ENCODE results near the gene POC1A.

POC1A gene

DNA sequence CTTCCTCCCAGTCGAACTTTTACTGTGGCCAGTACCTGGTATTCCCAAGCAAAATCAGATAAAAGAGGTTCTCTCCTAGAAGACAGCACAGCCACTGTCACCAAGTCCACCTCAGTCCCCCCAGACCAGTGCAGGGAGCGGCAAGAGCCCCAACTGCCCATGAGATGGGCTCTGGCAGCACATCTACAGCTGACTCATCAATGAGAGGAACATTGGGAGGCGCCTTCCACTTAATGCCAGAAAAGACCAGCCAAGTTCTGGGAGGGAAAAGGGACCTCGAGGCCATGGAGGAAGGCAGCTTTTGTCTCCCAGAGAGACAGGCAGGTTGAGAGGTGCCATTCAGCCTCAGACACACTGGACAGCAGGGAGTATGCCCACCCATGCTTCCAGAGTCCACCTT, 28.2 kb downstream of the POC1A start:
- no peak for DNase-seq

DNA sequence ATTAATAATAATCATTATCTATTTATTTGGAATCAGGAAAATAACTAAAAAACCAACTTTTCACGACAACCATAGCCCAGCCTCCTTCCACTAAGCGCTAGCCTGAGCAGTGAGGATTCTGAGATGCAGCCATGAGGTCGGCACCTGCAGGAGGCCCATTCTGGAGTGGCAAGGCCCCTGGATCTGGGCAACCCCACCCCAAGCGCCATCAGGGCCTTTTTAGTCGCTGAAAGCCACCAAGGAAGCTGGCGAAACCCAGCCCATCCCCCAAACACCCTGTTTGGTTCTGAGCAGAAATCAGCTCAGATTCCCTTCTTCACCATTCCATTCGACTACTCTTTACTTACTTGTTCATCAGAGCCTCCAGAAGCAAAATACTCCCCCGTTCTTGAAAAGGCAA, 29.5 kb downstream of the POC1A start:
- no peak for DNase-seq

DNA sequence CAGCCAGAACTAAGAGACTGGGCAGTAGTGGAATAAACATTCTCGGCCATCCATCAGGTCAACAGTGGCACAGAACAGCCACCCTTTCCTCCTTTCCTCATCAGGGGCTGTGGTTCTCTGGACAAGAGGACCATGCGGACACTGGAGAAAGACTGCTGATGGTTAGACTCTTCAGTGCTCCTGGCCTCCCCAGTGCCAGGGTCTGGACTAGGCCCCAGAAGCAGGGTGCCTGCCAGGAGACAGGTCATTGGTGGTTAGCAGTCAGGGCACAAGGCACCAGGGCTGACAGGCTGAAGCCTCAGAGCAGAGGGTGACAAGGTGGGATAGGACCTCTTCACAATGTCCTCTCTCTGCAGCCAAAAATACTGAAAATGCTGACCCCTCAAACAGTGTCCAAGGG, 30.1 kb downstream of the POC1A start:
- DNase-seq, result no peak

DNA sequence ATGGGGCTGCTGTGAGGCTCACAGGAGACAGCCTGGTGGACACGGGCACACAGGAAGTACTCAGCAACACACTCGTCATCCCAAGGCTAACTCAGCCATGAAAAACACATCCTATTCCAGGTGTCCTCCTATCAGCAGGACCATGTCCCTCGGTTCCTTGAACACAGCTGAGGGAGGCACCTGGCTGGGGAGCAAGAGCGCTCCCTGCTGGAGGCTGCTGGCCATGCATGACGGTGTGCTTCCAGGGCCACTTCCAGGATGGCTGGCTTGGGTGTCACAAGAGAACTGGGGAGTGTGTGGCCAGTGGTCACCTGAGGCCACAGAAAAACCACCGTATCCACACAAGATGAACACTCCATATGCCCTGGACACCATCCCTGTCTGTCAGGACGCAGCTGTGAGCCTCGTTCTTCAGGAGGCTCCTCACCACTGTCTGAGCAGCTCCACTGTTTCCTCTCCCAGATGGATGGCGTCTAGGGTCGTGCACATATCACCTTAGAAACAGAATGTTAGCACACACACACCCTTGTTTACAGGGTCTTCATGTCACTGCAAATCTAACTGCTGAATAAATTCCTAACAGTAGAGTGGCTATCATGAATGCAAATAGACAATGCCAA, 31.0 kb downstream of the POC1A start:
- peak; percentile 74 to 79 for DNase-seq

DNA sequence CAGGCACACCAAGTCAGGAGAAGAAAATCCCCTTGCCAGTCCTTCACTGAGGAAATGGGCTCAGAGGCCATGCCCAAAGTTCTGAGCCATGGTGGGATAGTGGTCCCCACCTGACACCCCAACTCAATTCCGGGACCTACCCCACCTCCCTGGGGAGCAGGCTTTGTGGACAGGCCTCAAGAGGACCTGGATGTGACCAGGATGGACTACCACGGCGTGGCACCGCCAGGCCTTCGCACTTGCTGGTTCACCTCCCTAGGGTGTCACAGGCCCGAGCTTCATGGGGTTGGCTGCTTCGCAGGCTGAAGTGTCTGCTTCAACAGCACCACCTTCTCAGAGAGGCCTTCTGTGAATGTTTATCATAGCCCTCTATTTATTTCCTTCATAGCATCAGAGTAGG, 31.7 kb downstream of the POC1A start:
- DNase-seq, result no peak

DNA sequence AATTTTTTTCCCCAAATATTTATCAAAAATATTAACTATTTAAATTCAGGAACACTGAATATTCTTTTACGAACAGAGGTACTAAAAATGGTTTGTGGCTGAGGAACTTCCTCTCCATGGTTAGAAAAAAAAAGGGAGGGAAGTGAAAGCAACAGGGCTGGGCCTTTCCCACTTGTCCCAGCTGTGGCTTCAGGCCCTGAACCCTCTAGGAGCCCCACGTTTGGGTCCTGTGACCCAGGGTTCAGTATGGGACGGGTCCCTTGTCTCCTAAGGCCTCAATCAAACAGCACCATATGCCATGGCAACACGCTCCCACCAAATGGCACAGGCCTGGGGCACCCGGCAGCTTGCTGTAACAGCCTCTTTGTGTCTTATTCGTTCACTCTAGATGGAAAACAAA, 32.4 kb downstream of the POC1A start:
- DNase-seq, result no peak

DNA sequence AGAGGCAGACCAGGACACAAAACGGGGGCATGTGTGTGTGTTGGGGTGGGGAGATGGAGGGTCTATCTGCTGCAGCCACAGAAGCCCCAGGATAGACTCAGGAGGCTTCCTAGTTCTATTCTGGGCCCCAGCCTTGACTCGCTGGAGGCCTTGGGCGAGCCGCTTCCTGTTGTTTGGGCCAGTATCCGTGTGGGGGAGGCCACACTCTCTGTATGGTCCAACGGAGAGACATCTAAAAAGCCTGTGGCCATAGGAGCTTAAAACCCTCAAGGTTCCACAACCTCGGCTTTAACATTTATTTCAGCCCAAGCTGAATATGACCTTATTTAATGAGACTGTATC, 32.8 kb downstream of the POC1A start:
- DNase-seq, result no peak

DNA sequence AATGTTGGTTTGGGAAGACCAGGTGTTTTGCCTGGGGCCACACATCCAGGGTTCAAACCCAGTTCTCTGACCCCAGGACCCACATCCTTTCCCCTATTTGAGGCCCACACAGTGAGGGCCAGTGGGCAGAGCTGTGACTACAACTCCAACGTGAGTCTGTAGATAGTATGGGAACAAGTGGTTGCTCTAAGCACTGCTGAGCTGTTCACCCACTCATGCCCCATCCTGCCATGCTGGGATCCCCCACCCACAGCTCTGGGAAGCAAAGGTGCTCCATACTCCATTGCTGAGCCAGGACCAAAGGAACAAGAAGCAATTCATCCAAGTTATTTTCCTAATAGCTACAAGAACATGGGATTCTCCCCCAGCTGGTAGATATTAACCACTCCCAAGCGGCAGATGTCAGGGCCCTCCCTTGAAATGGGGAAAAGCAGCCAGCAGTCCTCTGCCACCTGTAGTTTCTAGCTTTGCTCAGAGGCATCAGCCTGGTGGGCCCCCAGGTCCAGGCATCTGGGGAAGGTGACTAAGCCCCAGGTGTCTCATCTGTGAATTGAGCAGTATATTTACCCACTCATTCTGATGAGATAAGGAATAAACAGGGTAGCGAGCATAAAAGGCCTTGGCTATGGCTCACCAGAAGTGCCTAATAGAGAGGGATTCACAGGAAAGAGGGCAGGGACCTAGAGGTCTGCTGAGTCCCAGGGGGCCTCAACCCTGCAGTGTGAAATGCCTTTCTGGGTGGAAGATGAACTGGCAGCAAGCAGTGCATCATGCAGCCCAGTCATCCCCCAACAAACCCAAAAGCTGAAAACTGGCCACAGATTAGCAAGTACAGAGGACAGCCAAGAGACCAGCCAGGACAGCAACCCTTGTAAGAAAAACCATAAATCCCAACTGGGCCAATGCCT, 33.4 kb downstream of the POC1A start:
- DNase-seq, result no peak

DNA sequence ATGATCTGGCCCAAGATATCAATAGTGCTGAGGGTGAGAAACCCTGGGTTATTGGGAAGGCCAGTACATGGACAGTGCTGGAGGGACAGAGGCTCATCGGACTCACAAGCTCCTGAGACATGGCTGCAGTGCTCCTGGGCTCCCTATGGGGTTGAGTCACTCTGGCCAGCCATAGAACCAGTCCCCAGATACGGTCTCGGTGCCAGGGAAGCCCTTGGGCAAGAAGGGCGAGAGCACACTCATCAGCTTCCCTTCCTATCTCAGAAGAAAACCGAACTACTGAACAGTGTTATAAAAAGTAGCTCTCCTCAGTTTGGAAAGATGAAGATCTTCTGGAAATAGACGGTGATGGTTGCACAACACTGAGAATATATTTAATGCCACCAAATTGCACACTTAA, 34.4 kb downstream of the POC1A start:
- no peak for DNase-seq

DNA sequence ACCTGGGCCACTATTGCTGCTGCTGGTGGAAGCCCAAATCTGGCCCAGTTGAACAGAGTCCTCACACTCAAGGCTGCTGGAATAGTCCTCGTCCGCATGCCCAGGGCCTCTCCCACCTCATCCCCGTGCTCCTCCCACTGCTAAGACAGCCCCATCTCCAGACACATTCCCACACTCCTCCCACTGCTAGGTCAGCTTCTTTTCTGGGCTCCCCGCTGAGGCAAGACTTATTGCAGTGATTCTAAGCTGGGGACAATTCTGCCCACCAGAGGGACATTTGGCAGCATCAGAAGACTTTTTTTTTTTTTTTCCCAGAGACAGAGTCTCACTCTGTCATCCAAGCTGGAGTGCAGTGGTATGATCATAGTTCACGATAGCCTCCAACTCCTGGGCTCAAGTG, 35.1 kb downstream of the POC1A start:
- DNase-seq, result no peak

DNA sequence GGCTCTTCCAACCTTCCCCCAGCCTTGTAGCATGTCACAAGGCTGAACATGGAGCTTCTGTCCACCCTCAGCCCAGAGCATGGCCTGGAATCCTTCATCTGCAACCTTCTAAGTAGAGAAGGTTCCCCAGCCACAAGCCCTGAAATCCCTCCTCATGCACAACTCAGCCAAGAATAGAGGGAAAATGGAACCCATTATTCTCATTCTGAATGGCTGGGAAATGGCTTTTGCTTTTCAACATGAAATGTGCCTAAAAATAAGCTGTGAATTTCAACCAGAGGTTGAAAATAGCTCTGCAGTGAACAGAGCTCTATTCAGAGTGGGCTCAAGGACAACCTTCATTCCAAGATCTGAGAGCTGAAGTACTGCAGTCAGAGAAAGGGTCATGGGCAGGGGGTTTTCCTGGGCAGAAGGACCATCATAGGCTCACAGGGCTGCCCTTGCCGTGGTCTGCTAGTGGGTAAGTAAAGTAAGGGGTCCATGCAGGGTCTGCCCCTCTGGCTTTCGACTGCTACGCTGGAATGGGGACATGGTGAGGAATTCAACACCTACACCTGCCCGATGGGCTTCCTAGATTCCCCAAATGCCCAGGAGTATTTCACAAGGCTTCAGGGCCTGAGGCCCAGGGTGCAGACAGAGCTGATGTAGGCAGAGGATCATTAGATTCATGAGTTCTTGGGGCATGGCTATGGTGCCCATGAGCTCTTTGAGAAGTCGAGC, 35.9 kb downstream of the POC1A start:
- no peak for DNase-seq

DNA sequence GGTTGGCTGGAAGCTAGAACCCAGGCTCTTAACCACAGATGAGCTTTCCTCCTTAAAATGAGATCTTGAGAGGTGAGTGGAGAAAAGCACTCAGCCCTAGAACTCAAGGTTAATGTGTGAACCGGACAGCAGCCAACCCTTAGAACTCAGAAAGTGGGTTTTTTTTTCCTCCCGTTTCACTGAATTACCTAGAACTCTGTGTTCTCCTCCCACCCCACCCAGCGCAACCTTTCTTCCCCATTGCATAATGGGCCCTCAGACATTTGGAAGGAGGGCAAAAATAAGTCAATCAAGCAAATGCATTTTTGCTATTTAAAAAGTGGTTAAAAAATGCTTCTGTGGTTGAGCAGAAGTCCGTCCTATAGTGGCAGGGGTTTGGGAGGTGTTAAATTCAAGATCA, 36.7 kb downstream of the POC1A start:
- DNase-seq, result no peak

DNA sequence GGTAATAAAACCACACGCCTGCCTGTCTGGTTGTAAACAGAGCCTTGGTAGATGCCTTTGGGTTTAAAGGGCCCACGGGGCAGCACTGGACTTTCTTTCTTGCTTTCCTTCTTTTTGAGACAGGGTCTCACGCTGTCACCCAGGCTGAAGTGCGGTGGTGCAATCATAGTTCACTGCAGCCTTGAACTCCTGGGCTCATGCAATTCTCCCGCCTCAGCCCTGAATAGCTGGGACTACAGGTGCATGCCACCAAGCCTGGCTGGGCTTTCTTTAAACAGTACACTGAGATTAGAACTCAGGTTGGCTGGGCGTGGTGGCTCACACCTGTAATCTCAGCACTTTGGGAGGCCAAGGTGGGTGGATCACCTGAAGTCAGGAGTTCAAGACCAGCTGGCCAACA, 42.2 kb downstream of the POC1A start:
- no peak for DNase-seq

DNA sequence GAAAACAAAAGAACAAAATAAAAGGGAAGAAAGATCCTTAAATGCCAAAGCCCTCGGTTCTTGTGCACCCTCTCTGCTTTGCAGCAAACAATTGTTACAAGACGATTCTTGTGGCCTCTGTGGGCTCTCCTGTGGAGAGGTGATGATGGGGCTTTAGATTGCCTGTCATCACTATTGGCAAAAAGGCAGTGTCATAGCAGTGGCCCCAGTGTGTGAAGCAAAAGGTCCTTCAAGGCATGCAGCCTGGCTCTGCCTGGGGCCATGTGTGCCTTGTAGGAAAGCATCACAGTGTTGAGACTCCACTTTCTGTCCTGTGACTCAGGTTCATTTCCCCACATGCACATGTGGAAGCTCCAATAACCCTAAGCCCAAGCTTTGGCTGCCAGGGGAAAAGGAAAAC, 43.7 kb downstream of the POC1A start:
- no peak for DNase-seq

DNA sequence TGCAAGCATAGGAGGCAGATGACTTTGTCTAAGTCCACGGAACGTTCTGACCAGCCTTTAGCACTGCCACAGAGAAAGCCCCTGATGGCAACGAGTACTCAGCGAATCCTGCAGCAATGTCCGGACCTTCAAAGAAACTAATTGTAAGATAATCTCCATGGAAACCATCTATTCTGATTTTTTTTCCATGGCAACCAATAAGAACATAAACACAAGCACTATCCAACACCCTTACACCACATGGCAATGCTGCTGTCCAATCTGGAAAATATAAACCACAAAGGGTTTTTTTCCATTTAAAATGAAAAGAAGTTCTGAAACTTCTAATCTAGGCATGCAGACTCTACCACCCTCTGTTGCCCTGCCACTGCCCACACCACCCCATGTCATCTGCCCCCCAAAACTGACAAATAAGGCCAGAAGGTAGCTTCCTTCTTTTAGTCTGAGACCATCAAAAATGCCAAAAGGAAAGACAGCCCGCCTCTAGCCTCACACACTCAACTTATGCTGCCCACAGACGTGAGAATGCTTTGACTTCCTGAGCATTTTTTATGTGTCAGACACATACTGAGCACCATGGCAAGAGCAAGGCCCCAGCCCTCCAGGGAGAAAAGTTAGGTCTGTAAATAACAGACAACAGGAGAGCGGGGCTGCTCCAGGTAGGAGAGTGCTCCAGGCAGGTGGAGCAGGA, 44.5 kb downstream of the POC1A start:
- DNase-seq, result no peak

DNA sequence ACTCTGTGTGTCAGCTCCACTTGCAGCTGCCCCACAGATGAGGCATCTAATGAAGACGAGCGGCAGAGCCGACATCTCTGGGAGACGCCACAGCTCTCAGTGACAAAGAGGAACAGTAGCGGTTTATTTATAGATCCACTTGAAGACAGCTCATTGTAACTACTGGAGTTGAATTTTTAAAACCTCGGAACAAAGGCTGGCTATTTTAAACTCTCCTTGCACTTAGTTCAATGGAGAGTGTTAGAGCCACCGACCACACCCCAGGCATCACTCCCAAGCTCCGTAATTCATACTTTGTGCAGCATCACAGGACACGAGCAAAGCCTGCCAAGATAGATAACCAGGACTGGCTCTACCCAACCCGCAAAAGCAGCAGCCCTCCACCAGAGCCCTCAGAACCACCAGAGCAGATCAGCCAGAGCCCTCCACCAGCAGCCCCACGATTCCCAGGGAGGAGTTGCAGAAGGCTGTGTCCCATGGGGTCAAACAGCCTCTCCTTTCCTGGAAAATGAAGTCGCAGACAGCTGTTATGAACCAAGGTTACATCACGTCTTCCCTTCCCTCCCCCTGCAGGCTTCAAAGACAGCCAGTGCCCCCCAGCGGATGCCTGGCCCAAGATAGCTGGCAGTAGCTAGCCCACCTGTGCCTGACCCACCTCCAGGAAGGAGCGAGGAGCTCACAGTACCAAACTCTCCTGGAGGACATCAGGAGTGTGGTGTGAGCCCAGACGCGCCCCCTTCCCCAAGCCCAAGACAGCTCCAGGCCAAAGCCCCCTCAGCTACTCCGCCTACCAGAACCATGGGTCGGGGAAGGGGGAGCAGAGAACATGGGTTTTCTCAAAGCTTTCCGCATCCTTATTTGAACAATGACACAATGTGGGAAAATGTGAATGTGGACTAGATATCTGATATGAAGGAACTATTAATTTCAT, 45.7 kb downstream of the POC1A start:
- no peak for DNase-seq

DNA sequence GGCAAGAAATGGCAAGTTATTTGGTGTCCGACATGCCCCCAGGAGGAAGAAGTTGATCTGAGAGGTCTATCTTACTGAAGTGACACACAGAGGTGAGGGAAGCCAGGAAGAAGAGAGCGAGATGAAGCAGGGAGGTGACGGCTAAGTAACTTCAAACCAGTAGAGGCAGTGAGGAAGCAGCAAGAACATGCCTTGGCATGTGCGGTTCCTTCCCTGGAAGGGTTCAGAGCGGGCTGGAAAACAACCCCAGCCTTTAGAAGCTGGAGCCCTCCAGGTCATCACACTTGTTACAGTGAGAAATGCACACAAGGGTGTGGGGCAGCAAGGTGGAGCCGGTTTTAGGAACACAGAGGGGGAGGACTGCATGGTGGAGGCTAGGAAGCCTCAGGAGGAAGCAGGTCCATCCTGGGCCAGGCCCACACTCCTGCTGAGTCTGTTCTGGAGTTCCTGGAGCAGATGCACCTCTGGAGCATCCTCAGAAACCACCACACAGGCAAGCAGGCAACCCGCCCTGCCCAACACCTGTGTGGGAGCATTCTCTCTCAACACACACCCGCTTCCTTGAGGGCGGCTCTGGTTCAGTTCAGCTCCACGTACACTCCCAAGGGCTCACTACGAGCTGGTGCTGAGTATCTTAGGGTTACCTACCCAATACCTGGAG, 47.1 kb downstream of the POC1A start:
- DNase-seq, result no peak

DNA sequence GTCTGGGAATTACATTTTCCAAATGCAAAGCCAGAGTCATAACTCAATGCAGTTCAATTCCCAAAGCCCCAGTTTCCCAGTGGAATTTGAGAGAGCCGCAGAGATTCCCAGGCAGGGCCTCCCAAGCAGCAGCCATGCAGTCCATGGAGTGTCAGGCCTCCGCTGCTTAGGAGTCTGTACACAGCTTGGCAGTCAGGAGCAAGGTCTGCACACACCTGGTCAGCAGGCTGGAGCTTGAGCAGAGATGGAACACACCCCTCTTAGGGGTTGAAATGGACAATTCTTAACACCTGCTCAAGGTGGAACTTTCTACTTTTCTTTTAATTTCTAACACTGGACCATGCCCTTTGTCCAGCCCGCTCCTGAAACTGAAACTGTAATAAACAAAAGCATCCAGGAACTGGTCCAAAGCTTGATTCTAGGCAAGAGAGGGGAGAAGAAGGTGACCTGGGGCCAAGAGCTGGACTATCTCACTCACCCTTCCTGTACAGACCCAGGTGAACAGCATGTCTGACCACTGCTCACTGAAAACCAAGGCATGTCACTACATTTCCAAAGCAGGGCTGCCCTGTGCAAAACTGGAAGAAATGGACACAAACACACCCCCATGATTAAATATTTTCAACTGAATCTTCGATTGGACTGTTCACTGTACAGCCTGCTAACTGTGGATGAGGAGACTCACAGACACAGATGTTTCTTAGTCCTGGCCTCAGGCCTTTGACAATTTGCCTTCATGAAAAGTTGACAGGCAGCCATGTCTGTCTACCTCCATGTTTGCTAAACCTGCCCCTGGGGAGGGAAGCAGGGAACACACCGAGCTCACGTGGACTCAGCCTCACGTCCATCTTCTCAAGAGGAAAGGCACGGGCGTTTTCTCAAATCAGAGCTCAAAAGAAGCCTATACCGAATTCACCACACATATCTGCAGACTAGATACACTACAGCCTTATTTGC, 49.3 kb downstream of the POC1A start:
- no peak for DNase-seq

DNA sequence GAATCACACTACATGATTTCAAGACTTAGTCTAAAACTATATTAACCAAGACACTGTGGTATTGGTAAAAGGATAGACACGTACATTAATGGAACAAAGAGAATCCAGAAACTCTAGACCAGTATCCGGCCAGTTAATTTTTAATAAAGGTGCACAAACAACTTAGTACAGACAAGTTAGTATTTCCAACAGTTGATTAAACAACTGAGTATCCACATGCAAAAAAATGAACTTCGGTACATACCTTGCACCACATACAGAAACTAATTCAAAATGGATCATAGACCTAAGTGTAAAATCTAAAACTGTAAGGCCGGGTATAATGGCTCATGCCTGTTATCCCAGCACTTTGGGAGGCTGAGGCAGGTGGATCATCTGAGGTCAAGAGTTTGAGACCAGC, 51.3 kb downstream of the POC1A start:
- DNase-seq, result no peak

DNA sequence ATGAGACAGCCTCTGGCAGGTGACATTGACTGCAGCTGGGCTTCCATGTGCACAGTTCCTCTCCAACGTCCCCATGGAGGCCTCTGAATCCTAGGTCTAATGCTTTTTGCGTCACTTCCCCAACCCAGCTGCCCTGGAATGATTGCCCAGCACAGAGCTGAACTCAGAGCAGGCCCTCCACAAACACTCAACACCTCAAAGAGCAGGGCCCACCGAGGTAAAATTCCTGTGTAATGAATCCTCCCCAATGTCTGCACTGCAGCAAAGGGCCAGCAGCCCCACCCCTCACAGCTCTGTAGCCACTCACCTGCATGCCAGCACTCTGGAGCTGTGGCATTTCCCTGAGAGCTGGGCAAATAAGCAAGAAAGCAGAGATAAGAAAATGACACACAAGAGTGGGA, 55.2 kb downstream of the POC1A start:
- no peak for DNase-seq
